Mesenteric fat pad (tissue), 1 donor: Measurements from ENCODE around the gene OIP5. TPM values are rescaled to one million over a fixed set of nuclear protein-coding genes. Genes with fewer than 3 reads are reported as not detected.
A peak's percentile ranks its signal among the peaks of the same experiment; 100 is the strongest.
"Not testable (repeated sequence)": the region's sequence is repeated elsewhere in the genome, so short reads cannot be mapped to it uniquely, and the experiment has no call there.

ENCODE experiments used
- DNase-seq: peaks from one replicate; pipeline ENCODE4 v3.0.0-alpha.2; 2020; ENCODE audit warnings: low spot score
- total RNA-seq: library from RNA; stranded (reverse); fragmentation: NEBNext Ultra II Directional; extraction: Animal tissue kit (Norgen Biotek cat#: 25700); gene quantifications from one replicate; pipeline ENCODE4 v1.2.1, GENCODE V29; 2021
- donor health status: DM: yes; HTN: yes; CAD: no.

OIP5 gene
- total RNA-seq, 1 donor from 2014 or later: not detected

DNA sequence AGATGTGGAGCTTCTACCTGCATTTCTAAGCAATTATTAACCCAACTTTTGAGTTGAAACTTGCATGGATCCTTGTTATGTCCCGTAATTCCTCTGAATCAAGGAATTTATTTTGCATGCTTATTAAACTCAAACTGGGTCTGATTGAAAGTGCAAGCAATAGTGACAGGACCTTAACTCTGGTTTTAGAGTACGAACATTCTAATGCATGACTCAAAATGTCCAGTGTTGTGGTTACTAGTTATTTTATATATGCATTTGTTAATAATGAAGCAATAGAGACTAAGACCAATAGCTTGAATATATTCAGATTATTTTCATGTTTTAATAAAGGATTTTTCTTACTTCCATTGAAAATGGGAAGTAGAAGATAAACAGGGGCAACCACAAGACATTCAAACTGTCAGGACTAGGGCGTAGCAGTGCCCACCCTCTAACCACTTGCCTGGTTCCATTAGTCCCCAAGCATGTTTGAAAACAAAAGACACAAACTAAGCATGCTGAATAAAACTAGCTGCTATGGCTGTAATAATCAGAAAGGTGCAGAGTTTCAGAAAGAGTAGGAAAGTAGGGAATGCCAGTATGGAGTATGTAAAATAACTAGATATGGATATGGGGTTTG, 28.1 kb downstream of the OIP5 start:
- no peak for DNase-seq

DNA sequence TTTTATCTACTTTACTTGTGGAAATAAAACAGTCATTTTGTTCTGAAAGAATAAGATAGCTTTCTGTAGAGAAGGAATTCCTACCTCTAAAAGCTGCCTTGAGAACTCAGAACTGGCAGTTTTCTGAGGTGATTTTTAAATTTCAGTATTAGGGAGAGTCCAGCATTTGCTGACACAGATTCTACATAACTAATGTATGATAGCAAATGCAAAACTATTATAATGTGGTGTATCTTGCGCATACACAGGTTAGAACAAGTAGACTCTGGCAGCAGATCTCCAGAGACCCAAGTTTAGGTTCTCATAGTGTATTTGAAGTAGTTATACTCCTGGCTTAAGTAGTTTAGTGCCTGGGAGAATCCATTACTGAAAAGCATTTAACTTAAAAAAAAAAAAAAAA, 30.8 kb downstream of the OIP5 start:
- DNase-seq: no peak

DNA sequence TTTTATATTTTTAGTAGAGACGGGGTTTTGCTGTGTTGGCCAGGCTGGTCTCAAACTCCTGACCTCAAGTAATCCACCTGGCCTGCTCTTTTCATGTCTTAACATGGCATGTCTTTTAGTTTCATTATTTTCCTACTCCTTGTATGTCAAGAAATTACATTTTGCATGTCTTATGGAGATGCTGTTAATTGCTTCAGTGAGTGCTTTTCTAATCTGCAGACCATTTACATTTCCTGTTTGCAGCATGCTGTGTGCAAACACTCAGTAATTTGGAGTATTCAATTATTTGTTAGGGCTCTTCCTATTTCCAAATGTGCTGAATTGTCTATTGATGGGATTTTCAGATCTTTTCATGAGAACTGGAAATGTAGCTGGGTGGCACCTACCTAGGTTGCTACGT, 31.3 kb downstream of the OIP5 start:
- DNase-seq: not testable (repeated sequence)

DNA sequence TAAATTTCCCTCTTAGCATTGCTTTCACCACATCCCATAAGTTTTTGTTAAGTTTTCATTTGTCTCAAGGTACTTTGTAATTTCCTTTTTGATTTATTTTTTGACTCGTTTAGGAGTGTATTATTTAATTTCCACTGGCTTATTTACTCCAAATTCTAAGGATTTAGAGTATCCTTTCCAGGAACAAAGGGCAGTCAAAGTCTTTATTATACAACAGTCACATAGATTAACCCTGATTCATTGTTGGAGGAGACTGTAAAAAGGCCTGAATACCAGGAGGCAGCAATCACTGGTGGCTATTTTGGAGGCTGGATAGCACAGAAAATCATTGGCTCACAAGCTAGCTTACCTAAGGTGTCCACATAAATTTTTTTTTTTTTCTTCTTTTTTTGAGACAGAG, 39.9 kb downstream of the OIP5 start:
- DNase-seq: no peak

DNA sequence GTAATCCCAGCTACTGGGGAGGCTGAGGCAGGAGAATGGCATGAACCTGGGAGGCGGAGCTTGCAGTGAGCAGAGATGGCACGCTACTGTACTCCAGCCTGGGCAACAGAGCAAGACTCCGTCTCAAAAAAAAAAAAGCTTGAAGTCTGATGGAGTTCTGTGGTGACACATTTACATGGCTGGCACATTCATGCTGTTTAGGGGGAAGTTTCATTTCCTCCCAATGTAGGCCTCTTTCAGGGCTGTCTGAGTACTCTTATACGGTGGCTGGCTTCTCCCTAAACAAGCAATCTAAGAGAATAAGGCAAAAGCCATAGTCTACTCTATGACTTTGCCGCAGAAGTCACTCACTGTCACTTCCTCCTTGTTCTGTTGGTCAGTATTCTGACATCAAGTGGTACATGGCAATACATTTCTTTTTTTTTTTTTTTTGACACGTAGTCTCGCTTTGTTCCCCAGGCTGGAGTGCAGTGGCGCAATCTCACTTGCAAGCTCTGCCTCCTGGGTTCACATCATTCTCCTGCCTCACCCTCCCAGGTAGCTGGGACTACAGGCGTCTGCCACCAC, 41.2 kb downstream of the OIP5 start:
- no peak for DNase-seq

DNA sequence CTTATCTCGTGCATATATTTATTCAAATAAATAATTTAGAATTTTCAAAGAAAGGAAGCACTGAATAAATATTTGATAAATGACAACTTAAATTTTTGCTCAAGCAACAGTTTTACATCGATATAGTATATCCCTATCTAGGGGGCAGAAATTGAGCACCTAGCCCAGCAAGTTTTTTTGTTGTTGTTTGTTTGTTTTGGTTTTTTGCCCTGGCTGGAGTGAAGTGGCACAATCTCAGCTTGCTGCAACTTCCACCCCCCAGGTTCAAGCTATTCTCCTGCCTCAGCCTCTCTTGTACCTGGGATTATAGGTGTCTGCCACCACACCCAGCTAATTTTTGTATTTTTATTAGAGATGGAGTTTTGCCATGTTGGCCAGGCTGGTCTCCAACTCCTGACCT, 42.4 kb downstream of the OIP5 start:
- DNase-seq: no peak

DNA sequence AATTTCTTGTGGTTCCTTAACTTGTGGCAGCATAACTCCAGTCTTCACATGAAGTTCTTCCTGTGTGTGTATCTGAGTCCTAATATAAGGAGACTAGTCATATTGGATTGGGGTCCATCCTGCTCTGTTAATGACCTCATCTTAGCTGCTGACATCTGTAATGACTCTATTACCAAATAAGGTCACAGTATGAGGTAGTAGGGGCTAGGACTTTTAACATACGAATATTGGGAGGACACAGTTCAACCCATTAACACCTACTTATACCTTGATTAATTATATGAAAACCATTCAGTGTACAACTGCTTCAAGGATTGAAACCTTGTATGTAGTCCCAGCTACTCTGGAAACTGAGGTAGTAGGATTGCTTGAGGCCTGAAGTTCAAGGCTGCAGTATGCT, 43.9 kb downstream of the OIP5 start:
- DNase-seq: no peak

DNA sequence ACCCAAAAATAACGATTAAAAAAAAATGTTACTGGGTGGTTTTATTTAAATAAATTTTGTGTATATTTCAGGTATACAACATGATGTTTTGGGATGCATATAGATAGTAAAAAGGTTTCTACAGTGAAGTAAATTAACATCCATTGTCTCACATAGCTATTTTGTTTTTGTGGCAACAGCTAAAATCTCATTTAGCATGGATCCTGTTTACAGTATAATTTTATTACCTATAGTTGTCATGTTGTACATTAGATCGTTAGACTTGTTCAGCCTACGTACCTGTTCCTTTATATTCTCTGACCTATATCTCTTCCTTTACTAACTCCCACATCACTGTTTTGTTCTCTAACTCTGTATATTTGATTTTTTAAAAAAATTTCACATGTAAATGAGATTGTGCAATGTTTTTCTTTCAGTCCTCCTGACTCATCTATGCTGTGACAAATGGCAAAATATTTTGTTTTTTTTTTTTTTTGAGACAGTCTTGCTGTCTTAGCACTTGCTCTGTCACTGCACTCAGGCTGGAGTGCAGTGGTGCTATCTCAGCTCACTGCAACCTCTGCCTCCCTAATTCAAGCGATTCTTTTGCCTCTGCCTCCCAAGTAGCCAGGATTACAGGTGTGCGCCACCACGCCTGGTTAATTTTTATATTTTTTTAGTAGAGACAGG, 45.6 kb downstream of the OIP5 start:
- DNase-seq: no peak

DNA sequence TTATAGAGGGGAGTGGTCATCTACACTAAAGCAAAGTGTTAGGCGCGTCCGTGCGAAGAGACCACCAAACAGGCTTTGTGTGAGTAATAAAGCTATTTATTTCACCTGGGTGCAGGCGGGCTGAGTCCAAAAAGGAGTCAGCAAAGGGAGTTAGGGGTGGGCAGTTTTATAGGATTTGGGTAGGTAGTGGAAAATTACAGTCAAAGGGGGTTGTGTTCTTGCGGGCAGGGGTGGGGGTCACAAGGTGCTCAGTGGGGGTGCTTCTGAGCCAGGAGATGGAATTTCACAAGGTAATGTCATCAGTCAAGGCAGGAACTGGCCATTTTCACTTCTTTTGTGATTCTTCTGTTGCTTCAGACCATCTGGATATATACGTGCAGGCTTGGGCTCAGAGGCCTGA, 47.1 kb downstream of the OIP5 start:
- DNase-seq: no peak

DNA sequence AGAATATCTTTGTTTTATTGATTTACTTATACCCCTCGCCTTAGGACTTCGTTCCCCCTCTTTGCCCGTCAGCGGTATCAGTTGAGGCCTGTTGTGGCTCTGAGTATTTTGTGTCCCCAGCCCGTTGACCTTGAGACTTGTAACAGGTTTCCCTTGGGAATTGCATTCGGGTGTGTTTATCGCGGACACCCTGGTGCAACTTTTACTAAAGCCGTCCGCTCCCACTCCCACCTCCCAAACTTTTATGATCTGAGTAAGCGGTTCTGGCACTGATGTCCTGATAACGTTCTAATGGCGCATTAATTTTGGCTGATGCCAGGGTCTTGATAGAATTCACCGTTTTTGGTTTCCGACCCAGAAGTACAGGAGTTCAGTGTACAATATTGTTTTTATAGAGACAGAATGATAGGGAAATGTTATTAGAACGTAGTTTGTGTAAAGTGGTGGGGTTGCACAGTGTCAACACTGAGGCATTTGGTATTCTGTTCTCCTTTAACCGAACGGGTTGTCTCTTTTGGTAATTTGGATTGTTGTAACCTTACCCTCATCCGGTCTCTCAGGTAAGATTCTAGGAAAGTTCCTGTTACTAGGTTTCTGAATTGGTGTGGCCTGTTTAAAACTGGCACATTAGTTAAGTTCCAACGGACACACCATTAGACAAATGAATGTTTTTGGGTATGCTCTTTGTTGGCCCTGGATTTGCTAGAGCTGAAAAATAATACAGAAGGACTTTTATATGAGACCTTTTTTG, 47.8 kb downstream of the OIP5 start:
- no peak for DNase-seq

DNA sequence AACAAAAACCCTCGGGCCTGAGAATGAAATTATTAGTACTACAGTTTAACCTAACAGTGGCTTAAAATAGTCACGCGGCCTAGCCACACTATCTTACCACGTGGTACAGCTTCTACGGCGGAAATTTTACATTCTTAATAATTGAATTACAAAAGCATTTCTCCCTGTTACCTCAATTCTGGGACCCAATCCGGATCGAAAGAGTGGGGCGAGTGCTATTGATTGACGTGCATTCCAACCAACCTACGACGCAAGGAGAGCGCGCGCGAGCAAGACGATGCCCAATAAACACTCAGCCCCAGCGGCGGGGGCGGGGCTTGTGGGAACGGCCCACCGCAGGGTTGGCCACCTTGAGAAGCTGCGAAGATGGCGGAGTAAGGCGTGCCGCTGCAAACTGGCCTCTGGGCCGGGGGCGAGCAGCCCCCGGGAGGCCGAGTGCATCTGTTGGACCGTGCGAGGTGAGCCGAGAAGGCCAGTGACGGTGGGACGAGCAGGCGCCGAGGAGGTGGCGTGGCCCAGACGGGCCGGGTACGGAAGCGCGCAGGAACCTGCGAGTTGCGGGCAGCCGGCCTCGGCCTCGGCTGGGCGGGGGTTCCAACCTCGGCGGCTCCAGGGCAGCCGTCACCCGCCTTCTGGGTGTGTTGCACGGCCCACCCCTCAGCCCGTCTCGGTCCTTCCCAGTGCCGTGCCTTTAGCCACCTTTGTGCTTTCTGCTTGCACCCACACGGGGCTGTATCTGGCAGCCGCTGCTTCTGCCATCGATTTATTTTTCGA, 48.6 kb downstream of the OIP5 start:
- DNase-seq: peak; percentile 99

DNA sequence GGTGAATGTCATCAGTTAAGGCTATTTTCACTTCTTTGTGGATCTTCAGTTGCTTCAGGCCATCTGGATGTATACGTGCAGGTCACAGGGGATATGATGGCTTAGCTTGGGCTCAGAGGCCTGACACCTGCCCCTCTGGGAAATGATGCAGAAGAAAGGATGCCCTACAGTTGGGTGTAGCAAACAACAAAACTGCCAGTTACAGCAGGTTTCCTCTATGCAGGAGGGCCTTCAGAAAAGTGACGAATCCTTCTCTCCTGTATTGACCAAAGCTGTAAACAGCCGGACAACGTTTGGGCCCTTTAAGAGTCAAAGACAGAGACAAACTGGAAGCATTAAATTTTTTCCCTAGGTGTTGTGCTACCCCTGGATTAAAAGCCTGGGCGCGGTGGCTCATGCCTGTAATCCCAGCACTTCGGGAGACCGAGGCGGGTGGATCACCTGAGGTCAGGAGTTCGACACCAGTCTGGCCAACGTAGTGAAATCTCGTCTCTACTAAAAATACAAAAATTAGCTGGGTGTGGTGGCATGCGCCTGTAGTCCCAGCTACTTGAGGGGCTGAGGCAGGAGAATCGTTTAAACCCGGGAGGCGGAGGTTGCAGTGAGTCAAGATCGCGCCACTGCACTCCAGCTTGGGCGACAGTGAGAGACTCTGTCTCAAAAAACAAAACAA, 49.3 kb downstream of the OIP5 start:
- not testable (repeated sequence) for DNase-seq

DNA sequence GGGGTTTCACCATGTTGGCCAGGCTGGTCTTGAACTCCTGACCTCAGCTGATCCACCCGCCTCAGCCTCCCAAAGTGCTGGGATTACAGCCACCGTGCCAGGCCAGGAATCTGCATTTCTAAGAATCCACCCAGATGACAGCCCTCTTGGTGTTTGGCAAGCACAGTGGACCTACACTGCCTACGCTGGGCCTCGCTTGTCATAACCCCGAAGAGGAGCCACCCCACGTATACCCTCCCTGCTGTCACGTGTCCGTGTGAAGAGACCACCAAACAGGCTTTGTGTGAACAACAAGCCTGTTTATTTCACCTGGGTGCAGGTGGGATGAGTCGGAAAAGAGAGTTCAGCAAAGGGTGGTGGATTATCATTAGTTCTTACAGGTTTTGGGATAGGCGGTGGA, 50.0 kb downstream of the OIP5 start:
- not testable (repeated sequence) for DNase-seq

DNA sequence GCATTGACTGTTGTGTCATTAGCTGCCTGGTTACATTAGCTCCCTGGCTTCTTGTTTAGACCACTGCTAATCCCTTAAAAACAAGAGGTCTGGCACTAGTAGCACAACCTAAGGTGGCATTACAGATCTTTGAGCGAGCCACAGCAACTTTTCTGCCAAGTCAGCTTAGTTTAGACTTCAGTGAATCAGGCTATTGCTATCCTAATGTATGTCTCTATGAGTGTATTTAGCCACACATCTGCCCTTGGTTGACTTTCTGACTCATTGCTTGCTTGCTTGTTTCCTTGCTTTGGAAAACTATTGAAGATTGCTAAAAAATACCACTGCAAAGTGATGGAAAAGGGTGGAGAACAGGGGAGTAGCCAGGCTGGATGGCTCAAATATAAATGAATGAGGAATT, 51.2 kb downstream of the OIP5 start:
- no peak for DNase-seq

DNA sequence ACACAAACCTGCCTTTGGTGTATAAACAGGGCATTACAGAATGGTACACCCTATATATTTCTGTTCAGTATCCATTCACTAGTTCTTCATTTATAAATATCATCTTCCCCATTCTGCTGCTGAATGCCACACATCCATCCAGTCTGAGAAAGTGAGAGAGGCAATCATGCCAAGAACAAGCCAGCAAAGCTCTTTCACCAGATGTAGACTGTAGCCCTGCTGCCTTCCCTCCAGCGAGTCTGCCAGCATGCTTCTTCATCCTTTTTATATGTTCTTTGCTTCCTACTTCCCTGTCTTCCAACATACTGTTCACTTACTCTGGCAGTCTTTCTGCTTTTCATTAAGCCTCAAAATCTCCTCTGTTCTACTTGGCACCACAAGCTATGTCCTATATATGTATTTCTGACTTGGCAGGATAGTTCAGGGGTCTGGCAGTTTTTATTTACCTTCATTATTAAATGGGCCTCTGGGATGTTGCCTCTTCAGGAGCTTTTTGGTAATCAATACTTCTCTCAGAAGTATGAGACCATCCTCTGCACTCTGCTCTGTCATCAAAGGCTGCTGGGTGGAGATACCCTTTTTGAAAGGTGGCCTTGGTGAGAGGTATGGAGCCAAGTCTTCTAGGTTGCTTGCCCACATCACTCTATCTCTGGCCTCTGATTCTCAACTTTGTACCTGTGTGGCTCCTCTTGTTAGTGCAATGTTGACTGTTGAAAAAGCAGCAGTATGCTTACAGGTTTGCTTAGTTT, 52.7 kb downstream of the OIP5 start:
- DNase-seq: no peak

DNA sequence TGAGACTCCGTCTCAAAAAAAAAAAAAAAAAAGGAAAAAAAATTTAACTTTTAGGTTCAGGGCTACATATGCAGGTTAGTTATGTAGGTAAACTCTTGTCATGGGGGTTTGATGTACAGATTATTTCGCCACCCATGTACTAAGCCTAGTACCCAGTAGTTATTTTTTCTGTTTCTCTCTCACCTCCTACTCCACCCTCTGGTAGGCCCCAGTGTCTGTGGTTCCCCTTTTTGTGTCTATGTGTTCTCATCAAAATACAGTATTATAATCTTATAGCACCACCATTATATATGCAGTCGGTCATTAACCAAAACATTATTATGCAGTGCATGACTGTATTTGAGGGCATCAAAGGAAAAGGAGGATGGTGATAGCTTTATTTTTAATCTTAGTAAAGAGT, 54.1 kb downstream of the OIP5 start:
- no peak for DNase-seq

DNA sequence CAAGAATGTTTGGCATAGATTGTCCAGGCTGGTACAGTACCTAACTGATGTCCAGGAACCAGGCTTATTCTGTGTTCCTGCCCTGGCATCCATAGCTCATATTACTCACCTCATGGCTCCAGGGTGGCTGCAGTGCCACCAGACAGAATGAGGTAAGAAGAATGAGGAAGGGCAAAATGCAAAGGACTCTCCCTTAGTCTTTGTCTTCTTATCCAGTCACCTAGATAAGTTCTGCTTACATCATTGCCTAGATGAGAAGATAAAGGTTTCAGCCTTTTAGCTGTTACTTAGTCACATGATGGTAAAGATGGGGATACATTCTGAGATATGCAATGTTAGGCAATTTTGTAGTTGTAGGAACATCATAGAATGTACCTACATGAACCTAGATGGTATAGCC, 55.6 kb downstream of the OIP5 start:
- no peak for DNase-seq

DNA sequence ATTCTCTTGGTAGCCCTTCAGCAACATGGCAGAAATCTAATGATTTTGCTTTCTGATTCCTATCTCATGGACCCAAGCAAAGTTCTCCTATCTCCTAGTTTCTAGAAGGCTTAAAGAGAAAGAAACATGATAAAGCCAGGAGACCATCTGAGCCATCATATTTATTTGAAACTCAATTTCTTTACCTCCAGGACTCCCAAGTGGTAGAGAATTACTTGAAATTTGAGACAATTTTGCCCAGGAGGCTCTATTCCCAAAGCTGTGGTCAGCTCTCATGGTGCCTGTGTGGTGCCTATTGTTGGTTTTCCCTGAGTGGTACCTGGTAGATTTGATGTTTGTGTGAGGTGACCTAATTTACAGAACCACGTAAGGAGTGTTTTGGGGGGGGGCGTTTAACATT, 62.5 kb downstream of the OIP5 start:
- no peak for DNase-seq

DNA sequence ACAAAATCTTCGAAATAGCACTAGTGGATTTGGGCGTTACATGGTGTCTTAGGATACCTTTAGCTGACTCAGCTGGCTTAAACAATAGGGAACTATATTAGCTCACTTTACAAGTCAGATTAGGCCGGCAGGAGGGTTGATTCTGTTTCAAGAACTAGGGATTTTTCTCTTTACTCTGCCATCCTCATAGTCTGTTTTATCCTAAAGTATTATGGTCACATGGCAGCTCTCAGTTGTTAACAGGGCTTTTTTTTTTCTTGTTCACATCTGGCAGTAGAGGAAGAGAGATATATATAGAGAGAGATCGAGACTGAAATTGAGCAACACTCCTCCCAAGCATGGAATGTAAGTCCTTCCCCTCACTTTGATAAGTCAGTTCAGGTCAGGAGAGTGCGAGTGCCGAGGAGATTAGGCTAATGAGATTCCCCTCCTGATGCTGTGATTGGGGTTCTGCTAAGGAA, 68.5 kb downstream of the OIP5 start:
- DNase-seq: no peak

DNA sequence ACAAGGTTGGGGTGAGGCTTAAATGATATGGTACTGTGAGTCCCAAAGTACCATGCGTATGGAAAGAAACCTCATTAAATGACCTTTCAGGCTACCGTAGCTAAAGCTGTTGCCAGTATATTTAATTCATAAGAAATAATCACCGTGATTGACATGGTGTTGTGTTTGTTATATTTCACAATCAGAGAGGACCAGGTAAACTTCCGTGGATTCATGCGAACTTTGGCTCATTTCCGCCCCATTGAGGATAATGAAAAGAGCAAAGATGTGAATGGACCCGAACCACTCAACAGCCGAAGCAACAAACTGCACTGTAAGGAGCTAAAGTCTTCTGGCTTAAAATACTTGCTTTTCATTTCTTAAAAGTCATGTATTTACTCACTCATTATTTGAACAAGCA, 69.8 kb downstream of the OIP5 start:
- no peak for DNase-seq
